Measurements from ENCODE around the gene KRT34. TPM values are rescaled to one million over a fixed set of nuclear protein-coding genes. Genes with fewer than 3 reads are reported as not detected.
"Not testable (repeated sequence)": the region's sequence is repeated elsewhere in the genome, so short reads cannot be mapped to it uniquely, and the experiment has no call there.

KRT34 gene
- total RNA-seq, 1 donor from 2014 or later, result not detected

GRCh38 chr17:41363881-41364280 is 18.2 kb downstream of the KRT34 start:
- Histone ChIP-seq H3K27me3 (no peaks in the 10 kb centered on the region), H3K36me3 (no peaks in the 10 kb centered on the region), H3K9me3 (no peaks in the 10 kb centered on the region), H3K27ac (no peak overlapping the region), H3K4me3 (no peak overlapping the region), H3K4me1 (no peaks in the 10 kb centered on the region)
- TF ChIP-seq CTCF (IDR thresholded peaks at IDR 0.05), result no peak
- DNase-seq (ENCODE audit: low spot score in 2 of 2), result no peak
- intact Hi-C loops (cut with DNase I), result no loop called here

DNA sequence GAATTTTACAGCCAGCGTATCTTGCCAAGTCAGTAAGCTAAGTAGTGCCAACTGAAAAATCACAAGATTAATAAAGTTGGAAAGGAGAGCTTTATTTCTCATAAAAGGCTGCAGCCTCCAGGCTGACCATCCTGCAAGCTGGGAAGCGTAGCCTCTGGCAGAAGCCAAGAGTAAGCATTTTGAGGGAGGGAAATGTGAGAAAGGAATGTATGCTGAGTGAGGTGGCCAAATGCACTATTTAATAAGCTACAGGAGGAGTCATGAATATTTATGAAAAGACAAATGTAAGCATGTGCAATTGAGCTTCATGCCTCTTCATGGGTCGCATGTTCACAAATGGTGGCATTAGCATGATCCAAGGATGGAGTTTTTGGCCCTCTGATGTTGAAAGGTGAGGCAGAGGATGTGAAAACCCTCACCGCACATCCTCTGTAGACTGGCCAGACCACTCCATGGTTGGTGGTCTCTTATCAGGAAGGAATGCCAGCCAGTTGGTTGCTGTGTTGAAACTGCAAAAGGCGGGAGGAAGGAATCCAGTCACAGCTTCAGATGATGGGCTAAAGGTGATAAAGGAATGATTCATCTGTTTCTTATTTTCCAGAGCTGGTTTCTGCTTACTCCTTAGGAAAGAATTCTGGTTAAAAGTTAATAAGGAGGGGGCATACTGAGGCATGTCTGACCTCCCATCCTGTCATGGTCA is 21.7 kb downstream of the KRT34 start:
- no peak overlapping the region for H3K4me3 ChIP-seq
- no peaks in the 10 kb centered on the region for H3K9me3 ChIP-seq
- DNase-seq (ENCODE audit: low spot score in 2 of 2), result no peak
- H3K27ac ChIP-seq, result no peak overlapping the region
- no peak for TF ChIP-seq CTCF (IDR thresholded peaks at IDR 0.05)
- H3K36me3 ChIP-seq, result no peaks in the 10 kb centered on the region
- intact Hi-C loops (cut with DNase I), result no loop called here
- no peaks in the 10 kb centered on the region for H3K27me3 ChIP-seq
- no peaks in the 10 kb centered on the region for H3K4me1 ChIP-seq

DNA sequence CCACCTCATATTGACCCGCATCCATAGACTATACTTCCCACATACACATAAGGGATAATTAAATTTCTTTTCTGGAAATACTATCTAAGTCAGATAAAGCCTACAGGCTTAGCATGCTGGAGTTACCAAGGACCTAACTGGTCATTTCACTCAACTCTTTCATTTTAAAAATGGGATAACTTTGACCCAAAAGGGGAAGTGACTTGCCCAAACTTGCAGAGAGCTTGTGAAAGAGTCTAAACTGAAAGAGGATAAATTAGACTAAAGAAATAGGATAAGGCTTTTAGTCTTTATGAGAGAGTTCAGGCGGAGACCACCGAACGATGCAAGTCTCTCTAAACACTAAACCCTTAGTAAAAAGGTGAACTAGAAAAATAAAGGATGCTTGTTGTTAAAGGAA is 27.6 kb downstream of the KRT34 start:
- no peaks in the 10 kb centered on the region for H3K4me1 ChIP-seq
- no peak overlapping the region for H3K27ac ChIP-seq
- H3K9me3 ChIP-seq, result no peaks in the 10 kb centered on the region
- H3K27me3 ChIP-seq, result no peaks in the 10 kb centered on the region
- intact Hi-C loops (cut with DNase I), result no loop called here
- no peak for DNase-seq (ENCODE audit: low spot score in 2 of 2)
- no peak for TF ChIP-seq CTCF (IDR thresholded peaks at IDR 0.05)
- H3K4me3 ChIP-seq, result no peak overlapping the region
- no peaks in the 10 kb centered on the region for H3K36me3 ChIP-seq

DNA sequence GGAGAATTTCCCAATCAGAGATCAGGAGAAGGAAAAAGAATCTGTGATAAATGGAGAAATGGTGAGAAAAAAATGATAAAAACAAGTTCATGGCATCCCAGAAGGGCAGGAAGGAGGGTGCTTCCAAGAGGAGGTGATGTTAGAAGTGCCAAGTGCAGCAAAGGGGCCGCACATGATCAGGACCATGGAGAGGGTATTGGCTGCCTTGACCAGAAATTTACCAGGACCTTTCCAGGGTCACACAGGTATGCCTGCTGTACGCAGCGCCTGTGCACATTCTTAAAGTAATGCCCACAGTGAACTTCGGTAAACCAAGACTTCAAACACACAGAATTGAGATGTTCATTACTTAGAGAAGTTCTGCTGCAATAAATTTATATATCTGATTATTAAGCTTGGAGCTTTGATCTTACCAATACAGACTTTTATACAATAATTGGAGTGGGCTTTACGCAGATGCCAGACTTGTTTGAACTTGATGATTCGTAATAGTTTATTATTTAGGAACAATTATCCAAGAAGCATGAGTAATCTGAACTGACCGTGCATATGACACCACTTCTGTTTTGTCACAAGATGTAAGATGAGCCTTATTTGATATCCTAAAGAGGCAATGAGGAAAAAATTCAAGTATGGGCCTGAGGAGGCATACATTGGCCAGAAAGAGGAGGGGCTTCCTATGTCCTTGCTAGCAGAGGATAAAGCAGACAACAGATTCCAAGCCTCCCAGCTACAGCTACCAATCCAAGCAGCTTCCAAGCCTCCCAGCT is 29.3 kb downstream of the KRT34 start:
- intact Hi-C loops (cut with DNase I), result no loop called here

DNA sequence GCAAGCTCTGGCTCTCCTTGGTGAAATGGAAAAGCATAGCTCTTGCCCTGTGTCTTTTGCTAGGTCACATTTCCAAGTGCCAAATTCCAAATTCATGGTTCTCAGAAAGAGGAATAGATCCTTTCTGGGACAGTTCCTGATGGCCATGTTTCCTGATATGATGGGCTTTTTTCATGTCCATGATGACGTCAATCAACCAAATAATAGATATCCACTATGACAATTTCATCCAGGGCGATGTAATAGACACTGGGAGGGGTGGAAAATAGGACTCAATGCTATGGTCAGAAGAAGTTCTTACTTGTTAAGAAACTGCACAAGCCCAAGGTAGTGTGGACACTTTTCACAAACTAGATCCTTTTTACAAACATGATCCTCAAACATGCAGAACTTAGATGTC is 30.9 kb downstream of the KRT34 start:
- intact Hi-C loops (cut with DNase I), result no loop called here
- no peaks in the 10 kb centered on the region for H3K36me3 ChIP-seq
- DNase-seq (ENCODE audit: low spot score in 2 of 2), result no peak

More for the DNA sequence above, 29.3 kb downstream of the KRT34 start:
- Histone ChIP-seq H3K36me3 (no peaks in the 10 kb centered on the region), H3K4me3 (no peak overlapping the region), H3K27ac (no peak overlapping the region), H3K9me3 (no peaks in the 10 kb centered on the region), H3K27me3 (no peaks in the 10 kb centered on the region), H3K4me1 (no peaks in the 10 kb centered on the region)
- no peak for TF ChIP-seq CTCF (IDR thresholded peaks at IDR 0.05)
- no peak for DNase-seq (ENCODE audit: low spot score in 2 of 2)

DNA sequence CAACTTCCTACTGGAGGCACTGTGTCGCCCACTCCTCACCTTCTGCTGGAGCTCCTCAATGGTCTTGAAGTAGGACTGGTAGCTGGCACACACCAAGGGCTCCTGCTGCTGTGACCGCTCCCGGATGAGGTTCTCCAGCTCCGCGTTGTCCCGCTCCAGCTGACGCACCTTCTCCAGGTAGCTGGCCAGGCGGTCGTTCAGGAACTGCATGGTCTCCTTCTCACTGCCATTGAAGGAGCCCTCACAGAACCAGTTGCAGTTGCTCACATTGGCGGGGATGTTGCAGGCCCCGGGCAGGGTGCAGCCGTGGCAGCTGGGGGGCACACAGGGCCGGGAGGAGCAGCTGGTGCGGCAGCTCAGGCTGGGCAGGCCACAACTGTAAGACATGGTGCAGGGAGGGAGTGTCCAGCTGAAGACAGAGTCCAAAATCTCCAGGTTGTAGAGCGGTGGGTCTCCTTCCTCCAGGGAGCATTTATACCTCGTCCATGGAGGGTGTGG is 31.7 kb downstream of the KRT34 start, which contains the start of gene KRT33A:
Gene KRT33A (minus strand): TSS at position 448 of the 498 bp plus-strand sequence. CDS start 61 bp downstream, at position 387.
- H3K36me3 ChIP-seq; DNase-seq (ENCODE audit: low spot score in 2 of 2); H3K27me3 ChIP-seq; H3K4me3 ChIP-seq; intact Hi-C loops (cut with DNase I); H3K9me3 ChIP-seq; H3K4me1 ChIP-seq; H3K27ac ChIP-seq: not testable (repeated sequence)

More for the DNA sequence above, 30.9 kb downstream of the KRT34 start:
- no peaks in the 10 kb centered on the region for H3K27me3 ChIP-seq
- no peak overlapping the region for H3K4me3 ChIP-seq
- no peaks in the 10 kb centered on the region for H3K4me1 ChIP-seq
- no peak overlapping the region for H3K27ac ChIP-seq
- no peaks in the 10 kb centered on the region for H3K9me3 ChIP-seq
- no peak for TF ChIP-seq CTCF (IDR thresholded peaks at IDR 0.05)

Data from ascending aorta (tissue), 2 donors.